Mesothelial cell of epicardium (in vitro differentiated cells): ENCODE measurements around the gene ZC3H15. TPM values are rescaled to one million over a fixed set of nuclear protein-coding genes. Genes with fewer than 3 reads are reported as not detected.
A peak's percentile ranks its signal among the peaks of the same experiment; 100 is the strongest.

Experiments
- DNase-seq, 2 experiments: peaks; one replicate each; pipeline ENCODE4 v3.0.0; 2021; ENCODE audit warnings: low spot score in 2 of 2; ENCODE audit not compliant: unreplicated experiment in 2 of 2
- H3K27ac Mint-ChIP-seq: 2 replicates; pipeline ENCODE4 v1.8.0; 2021; ENCODE audit warnings: mixed read lengths
- H3K27me3 Mint-ChIP-seq: 2 replicates; pipeline ENCODE4 v1.8.0; 2021; ENCODE audit warnings: low read depth, mixed read lengths
- H3K36me3 Mint-ChIP-seq: 2 replicates; pipeline ENCODE4 v1.8.0; 2021; ENCODE audit warnings: mixed read lengths
- H3K4me1 Mint-ChIP-seq: 2 replicates; pipeline ENCODE4 v1.8.0; 2021; ENCODE audit warnings: mixed read lengths
- H3K4me3 Mint-ChIP-seq: 2 replicates; pipeline ENCODE4 v1.8.0; 2021; ENCODE audit warnings: mild to moderate bottlenecking, moderate library complexity, mixed read lengths
- H3K9me3 Mint-ChIP-seq: 2 replicates; pipeline ENCODE4 v1.8.0; 2021; ENCODE audit warnings: mixed read lengths
- CTCF ChIP-seq: fragments of 200-600 bp; sonication (generic); IDR thresholded peaks from one replicate; pipeline ENCODE4 v1.5.0; 2021; ENCODE audit warnings: antibody characterized with exemption; ENCODE audit not compliant: unreplicated experiment
- total RNA-seq: library from RNA; stranded (reverse); gene quantifications from 3 replicates; pipeline ENCODE4 v1.2.1, GENCODE V29; 2021

Gene ZC3H15
- total RNA-seq, 1 donor from 2014 or later = 61.3 TPM

GRCh38 chr2:186484062-186484735, 1.9 kb upstream of the ZC3H15 start:
- no peaks in the 10 kb centered on the region for H3K9me3 Mint-ChIP-seq
- no peaks in the 10 kb centered on the region for H3K36me3 Mint-ChIP-seq
- H3K27me3 Mint-ChIP-seq = no peaks in the 10 kb centered on the region
- DNase-seq = no peak
- H3K4me1 Mint-ChIP-seq = peaks cover 30% of the 10 kb centered on the region
- H3K4me3 Mint-ChIP-seq = peak overlapping the region; percentile 23
- peak overlapping the region; percentile 7 for H3K27ac Mint-ChIP-seq
- no peak for TF ChIP-seq CTCF

GRCh38 chr2:186485576-186485870, 537 bp upstream of the ZC3H15 start:
- TF ChIP-seq CTCF = no peak
- Mint-ChIP-seq H3K27ac (peak overlapping the region; percentile 99), H3K4me3 (peak overlapping the region; percentile 96), H3K9me3 (no peaks in the 10 kb centered on the region), H3K4me1 (peaks cover 36% of the 10 kb centered on the region), H3K27me3 (no peaks in the 10 kb centered on the region), H3K36me3 (no peaks in the 10 kb centered on the region)
- no peak for DNase-seq

GRCh38 chr2:186486651-186487647, 889 bp downstream of the ZC3H15 start:
- H3K4me1 Mint-ChIP-seq = peaks cover 48% of the 10 kb centered on the region
- no peak for TF ChIP-seq CTCF
- H3K36me3 Mint-ChIP-seq = no peaks in the 10 kb centered on the region
- H3K9me3 Mint-ChIP-seq = no peaks in the 10 kb centered on the region
- H3K27ac Mint-ChIP-seq = peak overlapping the region; percentile 99
- DNase-seq = no peak
- H3K4me3 Mint-ChIP-seq = peak overlapping the region; percentile 96
- no peaks in the 10 kb centered on the region for H3K27me3 Mint-ChIP-seq

- Mint-ChIP-seq H3K4me3 (no peak overlapping the region), H3K4me1 (peaks cover 42% of the 10 kb centered on the region), H3K27ac (peak overlapping the region; percentile 48), H3K9me3 (no peaks in the 10 kb centered on the region), H3K36me3 (peaks cover 6% of the 10 kb centered on the region), H3K27me3 (no peaks in the 10 kb centered on the region)
- no peak for TF ChIP-seq CTCF
- DNase-seq = no peak
These were observed 7.6 kb downstream of the ZC3H15 start for GRCh38 chr2:186493564-186494085.

- no peak overlapping the region for H3K4me3 Mint-ChIP-seq
- H3K9me3 Mint-ChIP-seq = no peaks in the 10 kb centered on the region
- peaks cover 11% of the 10 kb centered on the region for H3K36me3 Mint-ChIP-seq
- DNase-seq = no peak
- no peak for TF ChIP-seq CTCF
- H3K27me3 Mint-ChIP-seq = no peaks in the 10 kb centered on the region
- peaks cover 29% of the 10 kb centered on the region for H3K4me1 Mint-ChIP-seq
- H3K27ac Mint-ChIP-seq = no peak overlapping the region
These were observed 10.3 kb downstream of the ZC3H15 start for GRCh38 chr2:186496401-186496800.
